ENCODE results near the gene ALPK1. TPM values are rescaled to one million over a fixed set of nuclear protein-coding genes. Genes with fewer than 3 reads are reported as not detected.

Gene ALPK1
- total and polyA plus RNA-seq, 2 of the 8 experiments (the other 6 are each of a cell fraction or from before 2014, with no cell fraction given), result 0.08 to 0.43 TPM

GRCh38 chr4:112421911-112422310 lies 124.7 kb downstream of the ALPK1 start:
- H3K27ac ChIP-seq (ENCODE audit: low read depth, low read length), result no peak overlapping the region
- H3K23me2 ChIP-seq (ENCODE audit: low read depth, low read length), result no peaks in the 10 kb centered on the region
- POLR2A ChIA-PET (ENCODE audit: partially characterized antibody), result no interaction called here
- no peak overlapping the region for H2BK120ac ChIP-seq (replicated peaks; ENCODE audit: low read depth, low read length)
- H3K4ac ChIP-seq (replicated peaks; ENCODE audit: insufficient read length, low read depth, low read length), result no peak overlapping the region
- H4K5ac ChIP-seq (ENCODE audit: insufficient read length, low read depth, low read length), result no peak overlapping the region
- no peak overlapping the region for H3K9ac ChIP-seq (replicated peaks in 1 of 4; ENCODE audit: extremely low read depth in 1 of 4, low read depth in 3 of 4, low read length in 3 of 4)
- H3K14ac ChIP-seq (ENCODE audit: insufficient read length), result no peak overlapping the region
- CTCF ChIA-PET (ENCODE audit: partially characterized antibody), result interaction anchor here (0.9 to 1.9 kb wide), 2 partner anchors 9 to 25 kb away, joined by 3 to 6 read pairs; no protein-coding TSS in a partner anchor
- no peak overlapping the region for H2AFZ ChIP-seq (ENCODE audit: low read length)
- H4K8ac ChIP-seq (ENCODE audit: extremely low read depth, insufficient read depth, low read length), result no peak overlapping the region
- H3K4me2 ChIP-seq (ENCODE audit: insufficient read depth in 1 of 2, low read depth in 2 of 2, low read length in 2 of 2), result no peak overlapping the region
- no peaks in the 10 kb centered on the region for H3K79me1 ChIP-seq (ENCODE audit: low read depth, low read length)
- FAIRE-seq (no peak), DNase-seq (ENCODE audit: low read depth in 1 of 2, low spot score in 2 of 2) (no peak)
- H3K18ac ChIP-seq (ENCODE audit: extremely low read depth, low read length), result no peak overlapping the region
- no peak overlapping the region for H3K23ac ChIP-seq (ENCODE audit: insufficient read length)
- no peak overlapping the region for H2BK12ac ChIP-seq (ENCODE audit: low read depth, low read length)
- no peak overlapping the region for H3K56ac ChIP-seq (replicated peaks; ENCODE audit: insufficient read length, low read depth, low read length)
- no peaks in the 10 kb centered on the region for H3K9me3 ChIP-seq (ENCODE audit: insufficient read depth in 2 of 2, low read depth in 1 of 2, low read length in 1 of 2)
- no peaks in the 10 kb centered on the region for H3K79me2 ChIP-seq (ENCODE audit: control insufficient read depth in 1 of 2, insufficient read depth in 2 of 2, low read length in 2 of 2)
- TF ChIP-seq NRF1 (IDR thresholded peaks at IDR 0.05; ENCODE audit: low read depth, low read length), result no peak
- TF ChIP-seq EGR1 (IDR thresholded peaks at IDR 0.05; ENCODE audit: borderline replicate concordance, low read depth, low read length), result no peak
- no peak for TF ChIP-seq MAFK (IDR thresholded peaks at IDR 0.05; ENCODE audit: low read depth, low read length)
- TF ChIP-seq SRF (IDR thresholded peaks at IDR 0.05; ENCODE audit: low read depth, low read length), result no peak
- TF ChIP-seq RAD21 (IDR thresholded peaks at IDR 0.05 in 1 of 2, conservative IDR thresholded peaks at IDR 0.05 in 1 of 2; ENCODE audit: low read depth in 2 of 2, low read length in 2 of 2), result no peak
- no peak for TF ChIP-seq HDAC2 (IDR thresholded peaks at IDR 0.05; ENCODE audit: borderline replicate concordance in 1 of 2, low read depth in 2 of 2, low read length in 2 of 2)
- TF ChIP-seq BCL11A (IDR thresholded peaks at IDR 0.05; ENCODE audit: low read depth in 2 of 2, low read length in 2 of 2), result no peak
- TF ChIP-seq TAF7 (optimal IDR thresholded peaks at IDR 0.05; ENCODE audit: borderline replicate concordance, low read depth, low read length), result no peak
- no peak for TF ChIP-seq FOSL1 (IDR thresholded peaks at IDR 0.05; ENCODE audit: insufficient read depth, low read depth, low read length)
- TF ChIP-seq POLR2AphosphoS5 (IDR thresholded peaks at IDR 0.05; ENCODE audit: low read depth, low read length), result no peak
- TF ChIP-seq CHD1 (IDR thresholded peaks at IDR 0.05; ENCODE audit: low read depth, low read length), result no peak
- H2BK15ac ChIP-seq (ENCODE audit: low read length), result no peak overlapping the region
- no peak overlapping the region for H2BK20ac ChIP-seq (ENCODE audit: low read length)
- no peak overlapping the region for H2BK5ac ChIP-seq (ENCODE audit: low read depth, low read length)
- 94% methylated on average over 7 of the region's 7 CpGs; no CpG with 5 or more reads in 1 of the 2 experiments for WGBS, 2 experiments (ENCODE audit: extremely low coverage in 1 of 2, insufficient coverage in 1 of 2, insufficient read length in 1 of 2, insufficient replicate concordance in 2 of 2, low coverage in 1 of 2, low lambda C conversion rate in 2 of 2, missing lambda C conversion rate in 1 of 2)
- H3K4me1 ChIP-seq (replicated peaks in 1 of 4; ENCODE audit: control insufficient read depth in 3 of 4, insufficient read depth in 4 of 4, low read length in 3 of 4), result peaks cover 0 to 4% (median 1%) of the 10 kb centered on the region in 4 experiments; a peak in 3 of 7 replicates
- H2AK5ac ChIP-seq (ENCODE audit: low read depth, low read length), result no peak overlapping the region
- no peaks in the 10 kb centered on the region for H3K36me3 ChIP-seq (ENCODE audit: control insufficient read depth in 2 of 4, insufficient read depth in 4 of 4, low read length in 3 of 4)
- H3K4me3 ChIP-seq (ENCODE audit: extremely low read depth in 1 of 4, insufficient read depth in 2 of 4, low read depth in 3 of 4, low read length in 4 of 4), result no peak overlapping the region
- H3K27me3 ChIP-seq (replicated peaks in 1 of 4; ENCODE audit: control insufficient read depth in 3 of 4, extremely low read depth in 1 of 4, insufficient read depth in 3 of 4, low read length in 3 of 4), result no peaks in the 10 kb centered on the region
- H4K91ac ChIP-seq (replicated peaks; ENCODE audit: insufficient read length, low read length), result no peak overlapping the region
- H4K20me1 ChIP-seq (replicated peaks in 1 of 2; ENCODE audit: control insufficient read depth in 1 of 2, insufficient read depth in 2 of 2, low read length in 2 of 2), result no peaks in the 10 kb centered on the region
